ENCODE measurements around the gene AGMO.

GRCh38 chr7:15490291-15490690 is 71.5 kb downstream of the AGMO start:
- TF ChIP-seq CTCF (IDR thresholded peaks at IDR 0.05; ENCODE audit: insufficient read depth, low read length, poor library complexity, severe bottlenecking) (no peak), EZH2phosphoT487 (conservative IDR thresholded peaks at IDR 0.05; ENCODE audit: low read length) (no peak)

Data from SU-DHL-6 (cell line).